NCI-H2107 (cell line): ENCODE measurements around the gene SEC22B.
"Not testable (repeated sequence)": the region's sequence is repeated elsewhere in the genome, so short reads cannot be mapped to it uniquely, and the experiment has no call there.

Source experiments
- DNase-seq: peaks from one replicate; lab custom pipeline; 2025; lab: John Stamatoyannopoulos, UW

Gene SEC22B

DNA sequence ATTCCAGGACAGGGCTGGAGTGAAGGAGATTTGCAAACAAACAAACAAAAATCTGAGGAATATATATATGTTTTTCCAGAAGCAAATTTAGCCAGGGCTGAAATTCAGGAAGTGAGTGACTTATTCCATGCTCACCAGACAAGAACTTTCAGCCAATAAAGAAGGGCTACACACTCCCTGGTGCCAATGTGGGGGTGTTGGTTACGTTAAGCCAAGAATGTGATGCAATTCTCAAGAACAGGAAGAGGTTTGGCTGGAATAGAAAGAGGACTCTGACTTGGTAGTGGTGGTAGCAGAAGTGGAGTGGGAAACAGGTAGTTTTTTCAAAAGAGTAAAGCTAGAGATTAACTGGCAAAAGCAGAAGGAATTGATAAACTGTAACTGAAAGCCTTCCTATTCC lies 31.7 kb downstream of the SEC22B start:
- not testable (repeated sequence) for DNase-seq

DNA sequence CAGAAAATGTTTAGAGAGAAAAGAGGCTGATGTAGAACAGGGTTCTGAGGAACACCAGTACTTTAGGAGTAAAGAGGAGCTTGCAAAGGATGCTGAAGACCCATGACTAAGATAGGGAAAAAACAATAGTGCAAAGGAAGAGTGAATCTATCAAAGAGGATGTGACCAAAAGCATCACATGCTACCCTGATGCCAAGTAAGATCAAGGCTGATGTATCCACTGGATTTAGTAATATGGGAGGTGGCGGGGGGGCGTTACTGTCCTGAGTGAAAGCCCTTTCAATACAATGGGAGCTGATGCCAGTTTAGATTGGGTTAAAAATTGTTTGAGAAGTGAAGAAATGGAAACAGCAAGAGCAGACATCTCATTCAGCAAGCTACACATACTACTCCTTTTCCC lies 32.2 kb downstream of the SEC22B start:
- DNase-seq: not testable (repeated sequence)

DNA sequence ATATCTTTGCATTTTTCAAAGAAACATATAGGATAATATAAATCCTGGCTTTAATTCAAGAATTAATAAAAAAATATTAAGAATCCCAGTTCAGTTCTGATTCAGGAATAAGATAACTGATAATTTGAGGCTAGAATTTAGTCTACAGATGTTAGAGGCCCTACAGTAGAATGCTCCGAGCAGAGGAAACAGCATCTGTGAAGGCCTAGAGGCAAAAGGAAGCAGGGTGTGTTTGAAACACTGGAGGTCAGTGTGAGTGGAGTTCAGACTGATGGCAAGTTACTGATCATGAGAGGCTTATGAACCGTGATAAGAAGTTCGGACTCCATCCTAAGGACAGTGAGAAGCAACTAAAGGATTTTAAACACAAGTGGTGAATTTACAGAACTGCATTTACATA lies 33.0 kb downstream of the SEC22B start:
- not testable (repeated sequence) for DNase-seq

DNA sequence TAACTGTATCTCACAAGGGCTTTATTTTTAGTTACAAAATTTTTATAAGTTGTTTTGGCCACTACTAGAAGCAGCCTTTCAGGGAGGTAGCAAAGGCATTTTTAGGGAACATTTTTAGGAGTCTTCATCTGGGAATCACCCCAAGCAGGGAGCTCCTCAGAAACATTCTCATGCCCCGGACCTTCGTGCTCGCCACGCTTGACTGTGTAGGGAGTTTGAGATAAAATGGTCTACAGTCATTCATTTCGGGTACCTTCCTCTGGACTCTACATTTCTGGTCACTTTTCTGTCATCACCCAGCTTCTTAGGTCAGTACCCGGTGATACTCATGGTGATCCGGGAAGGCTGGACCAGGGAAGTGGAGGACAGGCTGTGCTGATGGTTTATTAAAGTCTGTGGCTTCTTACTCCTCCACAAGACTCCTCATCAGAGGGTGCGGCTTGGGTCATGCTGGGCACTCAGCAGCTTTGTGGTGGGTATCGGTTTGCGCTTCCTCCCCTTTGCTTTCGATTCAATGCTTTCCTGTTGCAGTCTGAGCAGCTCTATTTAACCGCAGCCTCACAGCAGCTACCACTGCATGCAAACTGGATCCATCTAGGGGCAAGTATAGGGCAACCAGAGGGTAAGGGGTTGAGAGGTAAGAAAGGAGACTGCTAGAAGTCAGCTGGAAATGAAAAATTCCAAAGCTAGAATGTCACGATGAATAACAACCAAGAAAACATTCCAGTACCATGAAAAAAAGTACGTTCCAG lies 33.6 kb downstream of the SEC22B start:
- not testable (repeated sequence) for DNase-seq

DNA sequence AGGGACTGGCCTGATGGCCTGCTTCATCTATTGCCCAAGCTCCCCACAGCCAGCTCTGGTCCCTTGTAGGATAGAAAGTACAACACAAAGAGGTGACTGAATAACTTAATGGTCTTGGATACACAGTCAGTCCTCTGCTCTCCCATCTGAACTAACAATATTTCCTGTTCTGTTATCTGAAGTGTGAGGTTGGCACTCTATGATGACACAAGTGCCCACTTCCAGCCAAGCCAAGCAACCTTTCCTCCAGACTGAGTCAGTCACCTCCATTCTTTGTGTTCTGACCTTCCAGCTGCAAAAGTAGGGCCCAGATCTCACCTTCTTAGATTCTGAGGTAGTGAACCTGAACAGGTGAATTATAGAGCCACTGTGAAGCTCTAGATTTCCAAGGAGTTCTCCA lies 34.5 kb downstream of the SEC22B start:
- DNase-seq: not testable (repeated sequence)

DNA sequence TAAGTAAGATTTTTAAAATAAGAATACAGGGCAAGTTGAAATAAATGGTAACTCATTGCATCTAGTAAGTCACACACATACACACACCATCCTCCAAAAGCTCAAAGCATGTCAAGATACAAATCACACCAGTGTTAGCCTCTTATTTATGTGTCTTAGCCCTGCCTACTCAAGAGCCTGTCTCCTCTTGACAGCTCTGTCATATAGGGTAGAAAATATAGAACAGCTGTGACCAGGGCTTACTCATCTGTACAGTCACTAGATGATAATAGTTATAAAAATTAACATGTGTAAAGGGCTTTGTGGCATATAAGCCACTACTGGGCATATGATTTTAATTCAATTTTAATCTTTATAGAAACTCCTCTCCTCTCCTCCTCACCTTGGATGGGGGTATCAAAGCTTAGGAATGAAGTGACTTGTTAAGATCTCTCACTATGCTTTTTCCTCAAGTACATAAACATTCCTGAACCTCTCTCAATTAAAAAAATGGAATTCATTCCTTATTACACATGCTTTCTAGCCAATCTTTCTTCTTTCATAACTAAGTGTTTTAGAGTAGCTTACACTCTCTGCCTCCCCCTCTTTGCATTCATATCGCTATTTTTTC lies 35.6 kb downstream of the SEC22B start:
- not testable (repeated sequence) for DNase-seq

DNA sequence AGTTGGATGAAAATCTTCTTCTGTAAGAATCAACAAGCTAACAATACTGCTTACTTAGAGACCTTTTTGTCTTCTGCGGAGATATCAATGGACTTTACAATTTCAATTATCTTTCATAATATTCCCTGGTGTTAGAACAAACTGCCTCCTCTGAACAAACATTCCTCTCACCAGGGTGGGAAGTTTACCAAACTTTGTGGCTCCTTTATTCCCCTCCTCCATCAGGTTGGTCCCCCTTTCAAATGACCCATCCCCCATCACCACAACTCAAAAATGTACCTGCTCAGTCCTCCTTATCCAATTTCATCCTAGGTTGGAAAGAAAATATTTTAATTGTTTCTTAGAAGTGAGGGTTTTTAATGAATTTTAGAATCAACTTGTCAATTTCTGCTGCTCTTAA lies 40.2 kb downstream of the SEC22B start:
- not testable (repeated sequence) for DNase-seq

DNA sequence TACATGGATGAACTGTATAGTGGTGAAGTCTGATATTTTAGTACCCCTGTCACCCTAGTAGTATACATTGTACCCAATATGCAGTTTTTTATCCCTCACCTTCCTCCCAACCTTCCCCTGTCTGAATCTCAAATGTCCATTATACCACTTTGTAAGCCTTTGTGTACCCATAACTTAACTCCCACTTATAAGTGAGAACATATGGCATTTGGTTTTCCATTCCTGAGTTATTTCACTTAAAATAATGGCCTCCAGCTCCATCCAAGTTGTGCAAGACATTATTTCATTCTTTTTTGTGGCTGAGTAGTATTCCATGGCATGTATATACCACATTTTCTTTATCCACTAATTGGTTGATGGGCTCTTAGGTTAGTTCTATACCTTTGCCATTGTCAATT lies 42.4 kb downstream of the SEC22B start:
- DNase-seq: not testable (repeated sequence)

DNA sequence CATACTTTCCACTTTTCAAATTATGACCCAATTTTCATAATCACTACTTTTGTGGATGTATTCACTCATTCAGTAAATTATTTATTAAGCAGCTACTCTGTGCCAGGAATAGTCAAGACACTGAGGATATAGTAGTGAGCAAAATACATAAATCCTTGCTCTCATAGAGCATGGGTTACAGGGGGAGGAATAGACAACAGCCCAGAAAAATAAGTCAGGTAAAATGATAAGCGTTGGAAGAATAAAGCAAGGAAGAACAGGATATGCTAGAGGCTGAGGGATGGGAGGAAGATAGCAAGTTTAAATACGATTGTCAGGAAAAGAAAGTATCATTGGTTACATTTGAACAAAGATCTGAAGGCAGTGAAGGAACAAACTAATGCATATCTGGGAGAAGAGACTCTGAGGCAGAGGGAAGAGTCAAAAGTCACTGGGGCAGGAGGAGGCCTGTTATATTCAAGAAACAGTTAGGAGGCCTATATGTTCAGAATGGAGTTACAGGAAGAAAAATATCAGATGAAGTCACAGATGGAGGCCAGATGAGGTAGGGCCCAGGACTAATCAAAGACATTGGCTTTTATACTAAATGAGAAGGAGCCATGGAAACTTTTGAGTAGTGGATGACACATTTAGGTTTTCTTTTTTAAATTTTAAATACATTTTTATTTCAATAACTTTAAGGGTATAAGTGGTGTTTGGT lies 42.9 kb downstream of the SEC22B start:
- no peak for DNase-seq

DNA sequence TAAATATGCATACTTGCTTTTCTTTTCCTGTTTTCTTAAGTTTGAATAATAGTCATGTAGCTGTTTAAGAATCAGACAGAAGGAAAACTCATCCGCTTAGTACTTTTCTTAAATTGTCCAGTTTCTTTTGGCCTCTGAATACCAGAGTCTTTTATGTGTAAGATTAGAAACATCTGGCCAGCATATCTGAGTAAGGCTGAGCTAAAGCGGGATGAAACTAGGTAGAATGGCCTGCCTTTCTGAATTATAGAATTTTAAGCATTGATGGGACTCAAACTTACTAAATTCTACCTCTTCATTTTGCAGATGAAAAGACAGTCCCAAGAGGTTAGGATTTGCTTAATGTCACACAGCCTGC lies 43.9 kb downstream of the SEC22B start:
- not testable (repeated sequence) for DNase-seq

DNA sequence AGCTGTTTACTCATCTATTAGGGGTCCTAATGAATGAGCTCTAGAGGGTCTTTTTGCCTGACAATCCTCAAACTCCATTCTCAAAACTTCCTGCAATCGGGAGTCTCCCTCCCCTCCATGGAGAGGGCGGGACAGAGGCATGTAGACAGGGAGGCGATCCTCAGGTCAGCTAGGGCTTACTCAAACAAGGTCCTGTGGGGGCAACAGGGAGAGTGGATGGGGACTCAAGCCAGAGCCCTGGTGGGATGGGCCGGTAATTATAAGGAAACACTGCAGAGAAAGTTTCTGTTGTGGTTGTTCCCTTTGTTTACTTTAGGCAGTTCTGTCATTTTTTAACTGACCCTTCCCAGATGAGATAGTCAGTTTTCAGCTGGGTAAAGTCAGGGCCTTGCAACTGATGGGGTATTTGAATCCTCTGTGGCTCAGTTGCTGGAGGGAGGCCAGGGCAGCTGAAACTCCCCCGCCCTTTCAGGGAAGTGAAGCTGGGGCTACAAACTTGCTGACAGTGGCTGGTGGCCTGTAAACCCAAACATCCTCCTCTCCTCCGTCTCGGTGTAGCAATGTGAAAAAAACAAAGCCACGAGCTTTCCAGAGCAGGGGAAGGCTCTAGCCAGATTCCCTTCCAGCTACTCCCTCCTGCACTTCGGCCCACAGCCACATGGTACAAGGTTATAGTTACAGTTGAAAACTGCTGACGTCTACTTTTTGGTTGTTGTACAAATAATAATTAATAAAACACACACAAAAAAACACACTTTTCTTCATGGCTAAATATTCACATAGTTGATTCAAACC lies 44.5 kb downstream of the SEC22B start:
- not testable (repeated sequence) for DNase-seq

DNA sequence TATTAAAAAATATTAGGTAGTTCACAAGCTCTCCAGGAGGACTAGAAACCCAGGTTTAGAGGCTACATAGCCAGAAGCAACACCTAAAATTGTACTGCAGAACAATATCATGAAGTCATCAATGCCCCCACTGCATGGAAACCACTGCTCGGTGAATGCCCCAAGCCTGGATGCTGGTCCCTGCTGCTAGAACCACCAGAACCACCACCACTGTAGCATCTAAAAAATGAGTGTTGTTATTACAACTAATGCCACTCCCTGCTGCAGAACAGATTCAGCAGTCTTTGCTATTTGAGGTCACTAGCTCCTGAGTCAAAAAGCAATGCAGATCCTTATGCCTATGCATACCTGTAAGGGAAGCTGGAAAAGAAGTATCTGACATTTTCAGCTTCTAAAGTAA lies 48.4 kb downstream of the SEC22B start:
- DNase-seq: not testable (repeated sequence)

DNA sequence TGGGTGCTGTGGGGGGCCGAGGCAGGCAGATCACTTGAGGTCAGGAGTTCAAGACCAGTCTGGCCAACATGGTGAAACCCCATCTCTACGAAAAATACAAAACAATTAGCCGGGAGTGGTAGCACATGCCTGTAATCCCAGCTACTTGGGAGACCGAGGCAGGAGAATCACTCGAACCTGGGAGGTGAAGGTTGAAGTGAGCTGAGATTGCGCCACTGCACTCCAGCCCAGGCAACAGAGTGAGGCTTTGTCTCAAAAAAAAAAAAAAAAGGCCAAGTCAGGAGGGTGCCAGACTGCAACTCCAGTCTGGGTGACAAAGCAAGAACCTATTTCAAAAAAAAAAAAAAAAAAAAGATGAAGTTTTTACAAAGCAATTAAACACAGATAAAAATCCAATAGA lies 50.1 kb downstream of the SEC22B start:
- DNase-seq: not testable (repeated sequence)

DNA sequence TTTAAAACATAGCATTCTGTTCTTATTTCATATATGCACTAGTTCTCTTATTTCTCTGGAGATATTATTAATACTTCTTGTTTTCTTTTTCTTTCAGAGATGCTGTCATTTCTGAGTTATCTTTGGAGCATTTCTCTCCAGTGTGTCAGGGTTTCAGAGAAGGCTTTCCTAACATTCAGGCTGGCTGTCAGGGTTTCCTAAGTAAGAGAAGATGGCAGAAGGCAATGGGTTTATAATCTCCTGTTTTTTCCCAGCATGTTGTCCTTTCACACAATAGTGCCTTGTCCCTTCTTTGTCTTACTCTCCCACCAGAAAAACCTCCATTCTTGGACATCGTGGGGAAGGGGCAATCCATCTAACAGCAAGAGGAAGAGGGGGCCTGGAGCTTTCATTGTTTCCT lies 51.7 kb downstream of the SEC22B start:
- not testable (repeated sequence) for DNase-seq

DNA sequence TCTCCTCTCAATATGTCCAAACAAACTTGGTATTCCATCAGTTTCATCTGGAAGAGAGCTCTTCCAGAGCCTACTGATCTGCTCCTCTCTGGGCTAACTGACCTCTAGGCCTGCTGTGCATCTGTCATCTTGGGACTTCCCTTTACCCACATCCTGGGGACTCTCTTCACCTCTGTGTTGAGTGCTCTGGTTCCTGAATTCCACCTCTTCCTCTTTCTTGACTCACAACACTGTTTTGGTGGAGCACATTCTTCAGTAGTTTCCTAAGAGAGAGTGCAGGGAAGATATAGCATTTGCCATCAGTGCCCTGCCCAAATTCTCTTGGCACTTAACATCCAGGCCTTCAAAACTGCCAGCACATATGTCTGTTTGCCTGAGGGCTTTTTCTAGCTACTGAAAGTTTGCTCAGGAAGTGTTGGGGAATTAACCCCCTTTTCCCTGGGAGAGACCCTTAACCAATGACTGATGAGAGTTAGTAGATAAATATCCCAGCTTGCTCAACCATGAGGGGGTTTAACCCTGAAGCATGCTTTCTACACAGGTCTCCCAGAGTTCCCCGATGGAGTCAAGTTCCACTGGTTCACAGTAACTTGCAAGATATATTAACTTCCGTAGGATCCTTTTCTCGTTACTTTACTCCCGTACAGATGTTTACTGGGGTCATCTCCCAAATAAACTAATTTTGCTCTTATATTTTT lies 52.4 kb downstream of the SEC22B start:
- not testable (repeated sequence) for DNase-seq

DNA sequence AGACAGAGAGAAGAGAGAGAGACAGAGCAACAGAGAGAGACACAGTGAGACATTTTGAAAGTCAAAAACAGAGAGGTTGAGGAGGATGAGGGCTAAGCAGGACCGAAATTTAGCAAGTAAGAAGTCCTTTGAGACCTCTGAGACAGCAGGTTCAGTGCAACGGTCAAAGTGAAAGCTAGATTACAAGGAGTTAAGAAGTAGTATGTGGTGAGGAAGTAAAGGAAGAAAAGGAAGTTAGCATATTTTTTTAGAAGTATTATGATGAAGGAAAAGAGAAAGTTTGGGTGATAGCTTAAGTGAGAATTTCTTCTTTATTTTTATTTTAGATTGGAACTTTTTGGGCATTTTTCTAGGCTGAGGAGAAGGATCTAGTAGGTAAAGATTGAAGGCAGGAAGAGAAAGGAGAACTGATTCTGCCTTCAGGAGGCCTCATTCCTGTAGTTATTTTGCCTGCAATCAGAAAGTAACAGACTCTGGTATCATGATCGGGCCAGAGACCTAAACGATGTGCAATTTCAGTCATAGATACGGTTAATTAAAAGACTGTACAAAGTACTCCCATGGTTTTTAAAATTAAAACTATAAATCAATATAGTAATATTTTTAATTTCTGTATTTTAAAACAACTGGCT lies 53.9 kb downstream of the SEC22B start:
- not testable (repeated sequence) for DNase-seq

DNA sequence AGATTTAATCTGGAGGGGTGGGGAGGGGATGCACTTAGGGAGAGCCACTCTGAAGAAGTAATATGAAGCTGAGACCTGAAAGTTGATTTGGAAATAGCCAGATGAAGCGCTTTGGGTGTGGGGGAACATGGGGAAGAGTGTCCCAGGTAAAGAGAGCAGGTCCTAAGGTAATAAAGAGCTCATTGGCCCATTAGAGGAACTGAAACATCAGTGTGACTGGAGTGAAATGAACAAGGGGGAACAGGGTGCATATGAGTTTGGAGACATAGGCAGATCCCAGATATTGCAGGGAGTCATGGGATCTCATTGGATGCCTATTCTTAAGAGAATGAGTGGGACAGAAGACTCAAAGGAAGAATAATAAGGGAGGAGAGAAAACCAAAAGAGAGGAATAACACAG lies 54.5 kb downstream of the SEC22B start:
- DNase-seq: not testable (repeated sequence)

DNA sequence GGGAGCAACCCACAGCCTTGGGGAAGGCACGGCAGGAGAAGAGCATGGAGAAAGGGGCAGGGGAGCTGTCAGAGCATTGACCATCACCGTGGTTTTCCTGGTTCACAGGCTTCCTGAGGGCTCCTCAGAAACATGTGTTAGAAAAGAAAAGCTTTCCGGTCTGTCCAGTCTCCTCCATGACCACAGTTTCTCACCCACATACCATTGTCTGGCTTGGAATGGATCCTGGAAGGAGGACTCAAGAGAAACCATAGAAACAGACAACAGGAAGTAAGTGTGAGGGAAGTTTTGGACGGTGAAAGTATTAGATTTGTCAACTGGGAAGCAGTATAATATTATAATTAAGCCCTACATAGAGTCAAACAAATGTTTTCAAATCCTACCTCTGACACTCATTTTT lies 55.8 kb downstream of the SEC22B start:
- not testable (repeated sequence) for DNase-seq

DNA sequence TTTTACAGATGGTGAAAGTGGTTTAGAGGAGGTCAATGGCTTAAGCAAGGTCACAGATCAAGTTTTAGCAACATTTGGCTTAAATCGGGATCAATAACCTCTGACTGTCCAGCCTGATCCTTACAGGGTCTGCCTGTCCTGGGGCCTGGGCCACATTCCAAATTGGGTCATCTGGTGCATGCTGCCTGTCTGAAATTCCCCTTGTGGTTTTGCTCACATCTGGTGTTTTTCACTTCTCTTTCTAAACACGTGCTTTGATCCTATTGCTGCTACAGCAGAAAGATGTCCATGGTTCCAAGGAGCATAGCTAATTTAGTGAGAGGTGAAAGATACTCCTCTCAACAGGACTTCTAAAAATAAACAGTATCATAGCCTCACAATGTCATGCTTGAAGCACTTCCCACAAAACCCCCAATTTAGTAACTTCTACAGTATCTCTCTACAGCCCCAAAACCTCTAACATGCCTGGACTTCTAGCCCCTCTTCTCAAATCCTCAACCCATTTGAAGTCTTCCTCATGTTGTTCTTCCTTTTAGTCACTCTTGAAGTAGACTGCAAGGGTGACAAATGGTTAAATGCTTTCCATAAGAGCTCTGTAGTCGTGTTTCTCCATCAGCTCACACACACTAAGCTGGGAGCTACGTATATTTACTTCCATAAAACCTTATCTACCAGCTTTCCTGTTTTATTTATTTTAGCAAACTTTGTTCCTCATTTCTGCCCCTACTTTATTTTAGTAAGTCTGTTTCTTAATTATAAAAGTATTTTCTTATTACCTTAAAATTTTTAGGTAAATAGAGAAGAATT lies 58.7 kb downstream of the SEC22B start:
- not testable (repeated sequence) for DNase-seq

DNA sequence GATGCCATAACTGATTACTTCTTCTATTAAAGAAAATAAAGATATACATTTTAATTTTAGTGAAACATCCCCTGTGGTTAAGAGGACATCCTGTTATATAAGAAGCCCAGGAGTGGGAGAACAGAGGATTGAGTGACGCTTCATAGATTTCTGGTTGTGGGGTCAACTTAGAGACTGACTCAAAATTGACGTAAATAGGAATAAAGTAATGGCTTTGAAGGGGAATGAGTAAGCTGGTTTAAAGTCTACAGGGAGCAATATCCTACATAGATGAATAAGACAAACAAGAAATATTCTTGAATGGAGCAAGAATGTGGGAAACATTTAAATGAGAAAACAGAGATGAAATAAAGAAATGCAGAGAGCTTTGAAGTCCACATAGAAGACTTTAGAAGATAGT lies 60.2 kb downstream of the SEC22B start:
- not testable (repeated sequence) for DNase-seq
